HEK293 (cell line): ENCODE measurements around the gene EPHA4.
"Not testable (repeated sequence)": the region's sequence is repeated elsewhere in the genome, so short reads cannot be mapped to it uniquely, and the experiment has no call there.

Source experiments
- CTCF ChIA-PET: fragments of 350-600 bp; formaldehyde crosslinking; extraction: SDS; loops from one replicate; lab custom pipeline; 2021; ENCODE audit warnings: antibody characterized with exemption; lab: Yijun Ruan, JAX
- POLR2A ChIA-PET: fragments of 300-600 bp; formaldehyde crosslinking; extraction: SDS; loops from one replicate; lab custom pipeline; 2020; ENCODE audit warnings: antibody characterized with exemption, inconsistent platforms; lab: Yijun Ruan, JAX
- H3K27ac ChIP-seq: fragments of 200-500 bp; sonication (Bioruptor generic); 2 replicates; pipeline ENCODE4 v1.5.1; 2014; ENCODE audit warnings: low read depth, low read length, control low read depth, inconsistent platforms; ENCODE audit errors: extremely low read depth
- H3K36me3 ChIP-seq, 2 experiments: fragments of 200-500 bp in 1 of 2; sonication (Bioruptor generic) in 1 of 2; 1 replicate in 1 of 2; 2 replicates in 1 of 2; pipeline ENCODE4 v1.5.1; 2014 to 2017; ENCODE audit warnings: inconsistent platforms in 2 of 2, low read length in 2 of 2; ENCODE audit not compliant: control insufficient read depth in 2 of 2, insufficient read depth in 1 of 2
- H3K4me1 ChIP-seq: fragments of 200-500 bp; sonication (Bioruptor generic); 2 replicates; pipeline ENCODE4 v1.5.1; 2014; ENCODE audit warnings: mild to moderate bottlenecking, low read length, inconsistent platforms; ENCODE audit not compliant: control insufficient read depth, insufficient read depth
- H3K4me3 ChIP-seq: 2 replicates; pipeline ENCODE4 v1.5.1; 2011; ENCODE audit warnings: low read depth, mild to moderate bottlenecking, control low read depth, low read length, moderate library complexity
- H3K9me3 ChIP-seq: fragments of 200-500 bp; sonication (Bioruptor generic); 2 replicates; pipeline ENCODE4 v1.5.1; 2014; ENCODE audit warnings: low read depth, low read length, inconsistent platforms; ENCODE audit not compliant: control insufficient read depth, insufficient read depth
- GLI4 ChIP-seq: fragments of 450-650 bp; formaldehyde crosslinking; IDR thresholded peaks from 2 replicates; pipeline ENCODE4 v1.5.1; 2016; ENCODE audit warnings: missing biosample characterization, missing genetic modification characterization
- PATZ1 ChIP-seq: fragments of 450-650 bp; formaldehyde crosslinking; IDR thresholded peaks from 2 replicates; pipeline ENCODE4 v1.5.1; 2016; ENCODE audit warnings: missing biosample characterization, missing genetic modification characterization
- SCRT1 ChIP-seq: fragments of 450-650 bp; formaldehyde crosslinking; IDR thresholded peaks from 2 replicates; pipeline ENCODE4 v1.5.1; 2016; ENCODE audit warnings: missing biosample characterization, missing genetic modification characterization, borderline replicate concordance
- ZBTB20 ChIP-seq: fragments of 450-650 bp; formaldehyde crosslinking; IDR thresholded peaks from 2 replicates; pipeline ENCODE4 v1.5.1; 2016; ENCODE audit warnings: missing biosample characterization, missing genetic modification characterization
- ZBTB48 ChIP-seq: fragments of 450-650 bp; formaldehyde crosslinking; IDR thresholded peaks from 2 replicates; pipeline ENCODE4 v1.5.1; 2016; ENCODE audit warnings: missing biosample characterization, missing genetic modification characterization
- ZNF138 ChIP-seq: fragments of 450-650 bp; formaldehyde crosslinking; IDR thresholded peaks from 2 replicates; pipeline ENCODE4 v1.5.1; 2016; ENCODE audit warnings: missing biosample characterization, missing genetic modification characterization, borderline replicate concordance
- ZNF19 ChIP-seq: fragments of 450-650 bp; formaldehyde crosslinking; IDR thresholded peaks from 2 replicates; pipeline ENCODE4; 2016; ENCODE audit warnings: missing biosample characterization, missing genetic modification characterization, low read depth
- ZNF2 ChIP-seq: fragments of 450-650 bp; formaldehyde crosslinking; IDR thresholded peaks from 2 replicates; pipeline ENCODE4 v1.5.1; 2016; ENCODE audit warnings: missing biosample characterization, missing genetic modification characterization
- ZNF366 ChIP-seq: fragments of 450-650 bp; formaldehyde crosslinking; conservative IDR thresholded peaks from 2 replicates; pipeline ENCODE4 v1.5.1; 2016; ENCODE audit warnings: missing biosample characterization, missing genetic modification characterization
- ZNF404 ChIP-seq: fragments of 450-650 bp; formaldehyde crosslinking; IDR thresholded peaks from 2 replicates; pipeline ENCODE4 v1.5.1; 2017; ENCODE audit warnings: missing biosample characterization, missing genetic modification characterization
- ZNF555 ChIP-seq: fragments of 450-650 bp; formaldehyde crosslinking; conservative IDR thresholded peaks from 2 replicates; pipeline ENCODE4 v1.5.1; 2017; ENCODE audit warnings: missing biosample characterization, mild to moderate bottlenecking, missing genetic modification characterization, inconsistent platforms
- ZNF558 ChIP-seq: fragments of 450-650 bp; formaldehyde crosslinking; IDR thresholded peaks from 2 replicates; pipeline ENCODE4 v1.5.1; 2016; ENCODE audit warnings: missing biosample characterization, missing genetic modification characterization
- ZNF585B ChIP-seq: fragments of 450-650 bp; formaldehyde crosslinking; IDR thresholded peaks from 2 replicates; pipeline ENCODE4 v1.5.1; 2016; ENCODE audit warnings: missing biosample characterization, missing genetic modification characterization
- ZNF670 ChIP-seq: fragments of 450-650 bp; formaldehyde crosslinking; IDR thresholded peaks from 2 replicates; pipeline ENCODE4 v1.5.1; 2016; ENCODE audit warnings: missing biosample characterization, missing genetic modification characterization, low read depth
- ZNF692 ChIP-seq: fragments of 450-650 bp; formaldehyde crosslinking; IDR thresholded peaks from 2 replicates; pipeline ENCODE4 v1.5.1; 2016; ENCODE audit warnings: missing biosample characterization, missing genetic modification characterization
- ZNF747 ChIP-seq: fragments of 450-650 bp; formaldehyde crosslinking; IDR thresholded peaks from 2 replicates; pipeline ENCODE4 v1.5.1; 2016; ENCODE audit warnings: missing biosample characterization, missing genetic modification characterization
- ZNF830 ChIP-seq: fragments of 450-650 bp; IDR thresholded peaks from 2 replicates; pipeline ENCODE4 v1.5.0; 2018; ENCODE audit warnings: missing biosample characterization, missing genetic modification characterization, low read depth, mild to moderate bottlenecking, moderate library complexity
- TF ChIP-seq, protein P1 (sequence below): fragments of 450-650 bp; formaldehyde crosslinking; IDR thresholded peaks from 2 replicates; pipeline ENCODE4; 2016; ENCODE audit warnings: missing biosample characterization, missing genetic modification characterization
- TF ChIP-seq, protein P2 (sequence below): fragments of 450-650 bp; formaldehyde crosslinking; IDR thresholded peaks from 2 replicates; pipeline ENCODE4 v1.5.1; 2016; ENCODE audit warnings: missing biosample characterization, missing genetic modification characterization

The EPHA4 gene

DNA sequence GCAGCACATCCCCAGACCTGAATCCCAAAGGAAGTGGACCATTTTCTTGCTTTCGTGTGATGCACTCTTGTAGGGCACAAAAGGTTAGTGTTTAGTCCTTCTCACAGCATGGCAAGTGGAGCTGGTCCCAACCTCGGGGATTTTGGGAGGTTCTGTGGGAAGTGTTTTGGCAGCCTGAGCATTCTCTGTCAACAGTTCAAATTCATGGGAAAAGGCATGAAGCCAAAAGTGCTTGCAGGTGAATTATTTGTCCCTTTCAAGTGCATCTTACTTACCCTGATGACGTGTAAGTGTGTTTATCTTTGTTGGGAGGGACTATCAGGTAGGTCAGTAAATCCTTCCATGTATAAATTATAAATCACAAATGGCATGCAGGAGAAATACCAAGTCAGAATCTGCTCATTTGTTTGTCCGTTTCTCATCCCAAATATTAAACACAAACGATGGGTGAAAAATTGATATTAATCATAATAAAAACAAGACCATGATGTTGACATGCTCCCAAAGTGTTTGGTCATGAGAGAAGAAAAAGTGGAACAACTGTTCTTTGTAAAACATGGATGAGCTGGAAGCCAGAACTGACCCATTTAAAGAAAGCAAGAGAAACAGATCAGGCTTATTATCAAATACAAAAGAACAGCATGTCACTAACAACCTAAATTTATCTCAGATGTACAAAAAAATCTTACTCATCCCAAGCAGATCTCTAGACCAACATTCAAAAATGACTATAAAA lies 57.6 kb downstream of the EPHA4 start (continued):
- TF ChIP-seq ZNF747 (tag by site-specific recombination), result no peak
- TF ChIP-seq ZBTB20 (tag by site-specific recombination), result no peak
- TF ChIP-seq ZNF670, result no peak
- TF ChIP-seq ZNF585B (tag by site-specific recombination), result no peak
- TF ChIP-seq ZNF555 (tag by site-specific recombination), result no peak
- no peak for TF ChIP-seq ZNF558 (tag by site-specific recombination)
- no peak for TF ChIP-seq ZNF138 (tag by site-specific recombination)

- TF ChIP-seq GLI4, result no peak
- TF ChIP-seq ZNF830, result no peak
- no peak for TF ChIP-seq ZNF366 (tag by site-specific recombination)
- no peak for TF ChIP-seq ZNF19 (tag by site-specific recombination)
- no peak for TF ChIP-seq ZBTB48
- no peak for TF ChIP-seq ZNF692 (tag by site-specific recombination)
- TF ChIP-seq SCRT1 (tag by site-specific recombination), result no peak
- TF ChIP-seq PATZ1 (tag by site-specific recombination), result no peak
- TF ChIP-seq, protein P1, sequence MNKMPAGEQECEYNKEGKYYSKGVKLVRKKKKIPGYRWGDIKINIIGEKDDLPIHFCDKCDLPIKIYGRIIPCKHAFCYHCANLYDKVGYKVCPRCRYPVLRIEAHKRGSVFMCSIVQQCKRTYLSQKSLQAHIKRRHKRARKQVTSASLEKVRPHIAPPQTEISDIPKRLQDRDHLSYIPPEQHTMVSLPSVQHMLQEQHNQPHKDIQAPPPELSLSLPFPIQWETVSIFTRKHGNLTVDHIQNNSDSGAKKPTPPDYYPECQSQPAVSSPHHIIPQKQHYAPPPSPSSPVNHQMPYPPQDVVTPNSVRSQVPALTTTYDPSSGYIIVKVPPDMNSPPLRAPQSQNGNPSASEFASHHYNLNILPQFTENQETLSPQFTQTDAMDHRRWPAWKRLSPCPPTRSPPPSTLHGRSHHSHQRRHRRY, result no peak
- TF ChIP-seq ZNF2, result no peak
- TF ChIP-seq ZNF404 (tag by site-specific recombination), result no peak
- TF ChIP-seq, protein P2, sequence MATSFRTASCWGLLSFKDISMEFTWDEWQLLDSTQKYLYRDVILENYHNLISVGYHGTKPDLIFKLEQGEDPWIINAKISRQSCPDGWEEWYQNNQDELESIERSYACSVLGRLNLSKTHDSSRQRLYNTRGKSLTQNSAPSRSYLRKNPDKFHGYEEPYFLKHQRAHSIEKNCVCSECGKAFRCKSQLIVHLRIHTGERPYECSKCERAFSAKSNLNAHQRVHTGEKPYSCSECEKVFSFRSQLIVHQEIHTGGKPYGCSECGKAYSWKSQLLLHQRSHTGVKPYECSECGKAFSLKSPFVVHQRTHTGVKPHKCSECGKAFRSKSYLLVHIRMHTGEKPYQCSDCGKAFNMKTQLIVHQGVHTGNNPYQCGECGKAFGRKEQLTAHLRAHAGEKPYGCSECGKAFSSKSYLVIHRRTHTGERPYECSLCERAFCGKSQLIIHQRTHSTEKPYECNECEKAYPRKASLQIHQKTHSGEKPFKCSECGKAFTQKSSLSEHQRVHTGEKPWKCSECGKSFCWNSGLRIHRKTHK (tag by site-specific recombination), result no peak
- TF ChIP-seq, all 188 proteins: peak for 0
- Histone ChIP-seq H3K4me3 (no peak overlapping the region), H3K36me3 (no peaks in the 10 kb centered on the region), H3K9me3 (no peaks in the 10 kb centered on the region), H3K27ac (no peak overlapping the region), H3K4me1 (peaks cover 9% of the 10 kb centered on the region)
- ChIA-PET POLR2A (no interaction called here), CTCF (interaction anchor here (0.6 to 0.8 kb wide), 2 partner anchors 17 to 60 kb away, joined by 3 read pairs; no protein-coding TSS in a partner anchor)
These were observed 58.9 kb downstream of the EPHA4 start for GRCh38 chr2:221513232-221513631.

- CTCF ChIA-PET, result interaction anchor here (0.6 kb wide), 1 partner anchor 1780 kb away, joined by 4 read pairs; no protein-coding TSS in a partner anchor
- H3K4me1 ChIP-seq, POLR2A ChIA-PET, H3K36me3 ChIP-seq, H3K9me3 ChIP-seq, H3K27ac ChIP-seq, H3K4me3 ChIP-seq: not testable (repeated sequence)
These were observed 60.8 kb downstream of the EPHA4 start for GRCh38 chr2:221511325-221511724.
